ENCODE measurements around the gene DHX15.

Gene DHX15
- 291 to 412 reads per million in 2 donors for total RNA-seq

GRCh38 chr4:24584211-24584850, at the start of gene DHX15:
DHX15 (minus strand) TSS chr4:24584554; CDS start chr4:24584393, 161 bp downstream.
- peak; percentile 89 to 98 (median 90) for DNase-seq

DNA sequence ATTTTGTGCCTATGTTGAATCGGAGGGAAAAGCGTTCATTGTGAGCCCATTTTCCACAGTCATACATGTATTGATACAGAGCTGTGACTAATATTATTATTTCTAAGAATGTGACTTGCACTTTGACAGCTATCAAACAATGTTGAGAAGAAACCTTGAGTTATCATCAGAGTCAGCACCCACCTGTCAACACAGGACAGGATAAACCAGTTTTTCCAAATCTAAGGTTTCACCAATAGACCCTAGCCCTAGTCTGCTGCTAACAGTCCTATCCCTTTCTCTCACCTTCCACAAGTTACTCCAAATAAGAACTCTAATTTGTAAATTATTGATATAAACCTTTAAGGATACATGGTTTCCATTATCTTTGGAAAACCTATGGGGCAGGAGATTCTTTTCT, 47.7 kb upstream of the DHX15 start:
- no peak for DNase-seq

DNA sequence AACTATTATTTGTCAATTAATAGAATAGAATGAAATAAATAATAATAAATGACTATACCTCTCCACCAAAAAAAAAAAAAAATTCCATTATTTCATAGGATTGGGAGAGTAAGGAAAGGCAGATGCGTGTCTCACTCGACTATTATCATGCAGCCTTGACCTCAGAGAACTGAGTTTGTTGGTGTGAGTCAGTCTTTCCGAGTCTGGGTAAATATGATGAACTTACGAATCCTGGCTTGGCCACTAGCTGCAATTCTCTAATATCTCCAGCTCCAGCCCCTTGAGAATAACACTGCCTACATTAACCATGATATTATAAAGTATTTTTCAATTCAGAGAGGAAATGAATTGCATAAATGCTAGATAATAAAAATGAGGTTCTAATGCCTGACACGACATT, 46.6 kb upstream of the DHX15 start:
- DNase-seq = no peak

DNA sequence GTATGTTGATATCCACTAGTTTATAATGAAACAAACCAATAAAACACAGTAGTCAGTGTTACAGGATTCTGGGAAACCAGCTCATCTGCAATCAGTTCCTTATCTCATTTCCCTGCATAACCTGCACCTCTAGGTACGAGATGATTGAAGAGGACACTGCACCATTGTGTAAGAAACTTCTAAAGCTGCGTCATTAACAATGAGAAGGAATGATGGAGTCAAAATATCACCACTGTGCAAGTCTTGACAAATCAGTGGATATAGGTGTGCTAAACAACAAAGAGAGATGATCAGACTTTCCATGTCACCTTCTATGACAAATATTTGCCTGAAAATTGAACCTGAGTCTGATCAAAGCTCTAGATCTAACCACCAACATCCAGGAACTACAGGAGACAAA, 40.7 kb upstream of the DHX15 start:
- no peak for DNase-seq

DNA sequence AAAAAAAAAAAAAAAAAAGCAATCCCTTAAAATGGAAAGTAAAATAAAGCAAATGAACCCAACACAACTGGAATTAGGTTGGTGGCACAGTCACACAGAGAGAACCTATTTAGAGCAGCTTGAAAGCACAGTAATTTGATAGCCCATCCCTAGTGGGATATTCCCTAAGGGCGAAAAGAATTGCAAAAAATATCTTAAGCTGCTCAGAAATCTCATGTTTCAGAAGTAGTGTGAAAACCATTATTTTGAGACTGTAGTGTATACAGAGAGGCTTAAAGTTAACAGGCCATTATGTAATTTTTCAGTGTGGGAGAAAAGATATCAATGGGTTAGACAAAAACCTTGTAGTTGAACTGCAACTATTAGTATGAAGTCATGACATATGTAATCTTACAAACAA, 40.0 kb upstream of the DHX15 start:
- DNase-seq = no peak

DNA sequence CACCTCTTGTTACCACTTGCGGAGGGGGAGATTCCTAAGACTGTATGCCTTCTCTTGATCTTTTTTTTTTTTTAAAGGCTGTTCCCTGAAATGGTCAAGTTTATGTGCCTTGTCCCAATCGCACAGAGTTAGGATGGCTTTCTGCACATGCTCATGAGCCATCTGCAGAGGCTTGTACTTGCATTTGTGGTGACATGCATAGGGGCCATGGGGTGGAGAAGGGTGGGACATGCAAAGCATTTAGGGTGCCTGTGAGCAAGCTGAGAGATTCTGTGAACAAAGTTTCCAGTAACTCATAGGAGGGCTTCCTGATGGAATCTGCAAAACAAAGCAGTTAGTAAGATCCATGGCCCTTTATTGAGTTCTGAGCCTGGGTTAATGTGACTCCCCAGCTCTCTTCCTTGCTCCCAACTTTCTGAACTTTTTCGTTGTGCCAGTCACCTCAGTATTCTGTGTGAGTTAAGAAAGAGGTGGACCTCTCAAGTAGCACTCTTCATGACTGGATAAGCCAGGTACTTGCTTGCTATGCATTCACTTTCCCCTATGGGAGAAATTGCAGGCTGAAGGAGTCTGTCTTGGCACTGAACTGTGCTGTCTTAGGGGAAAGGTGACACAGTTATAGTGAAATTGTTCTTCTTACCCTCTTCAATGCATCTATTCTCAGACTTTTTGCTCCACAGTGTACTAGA, 37.9 kb upstream of the DHX15 start:
- DNase-seq = no peak

GRCh38 chr4:24615977-24616376, 31.6 kb upstream of the DHX15 start:
- no peak for DNase-seq

- no peak for DNase-seq
Observed at GRCh38 chr4:24614881-24615280, 30.5 kb upstream of the DHX15 start.

GRCh38 chr4:24613502-24613901, 29.1 kb upstream of the DHX15 start:
- DNase-seq = no peak

DNA sequence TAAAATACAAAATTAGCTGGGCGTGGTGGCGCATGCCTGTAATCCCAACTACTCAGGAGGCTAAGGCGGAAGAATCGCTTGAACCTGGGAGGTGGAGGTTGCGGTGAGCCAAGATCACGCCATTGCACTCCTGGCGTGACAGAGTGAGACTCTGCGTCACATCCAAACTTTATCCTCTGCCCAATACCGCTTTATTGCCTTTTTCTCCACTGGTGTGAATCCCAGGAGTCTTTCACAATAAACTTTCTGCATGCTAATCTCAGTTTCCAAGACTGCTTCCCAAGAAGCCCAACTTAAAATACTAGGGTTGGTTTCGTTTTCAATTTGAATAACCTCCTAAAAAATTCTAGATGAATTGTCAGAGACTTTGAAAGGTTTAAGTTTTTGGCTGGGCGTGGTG, 27.2 kb upstream of the DHX15 start:
- no peak for DNase-seq

DNA sequence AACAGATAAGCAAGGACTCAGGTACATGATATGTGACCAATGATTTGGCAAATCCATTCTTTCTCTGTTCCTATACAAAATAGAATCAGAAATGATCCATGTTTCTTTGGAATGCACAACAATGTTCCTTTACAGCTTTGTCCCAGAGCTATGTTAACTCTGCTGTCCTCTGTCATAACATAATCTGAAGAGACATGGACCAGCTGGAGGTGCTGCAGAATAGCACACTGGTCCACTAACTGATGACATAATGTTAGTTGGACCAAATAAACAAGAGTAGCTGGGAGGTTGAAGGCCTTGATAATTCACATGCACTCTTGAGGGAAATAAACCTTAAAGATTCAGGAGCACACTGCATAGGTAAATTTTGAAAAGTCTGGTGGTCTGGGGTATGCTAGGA, 23.0 kb upstream of the DHX15 start:
- no peak for DNase-seq

GRCh38 chr4:24605216-24605615, 20.9 kb upstream of the DHX15 start:
- DNase-seq = no peak

DNA sequence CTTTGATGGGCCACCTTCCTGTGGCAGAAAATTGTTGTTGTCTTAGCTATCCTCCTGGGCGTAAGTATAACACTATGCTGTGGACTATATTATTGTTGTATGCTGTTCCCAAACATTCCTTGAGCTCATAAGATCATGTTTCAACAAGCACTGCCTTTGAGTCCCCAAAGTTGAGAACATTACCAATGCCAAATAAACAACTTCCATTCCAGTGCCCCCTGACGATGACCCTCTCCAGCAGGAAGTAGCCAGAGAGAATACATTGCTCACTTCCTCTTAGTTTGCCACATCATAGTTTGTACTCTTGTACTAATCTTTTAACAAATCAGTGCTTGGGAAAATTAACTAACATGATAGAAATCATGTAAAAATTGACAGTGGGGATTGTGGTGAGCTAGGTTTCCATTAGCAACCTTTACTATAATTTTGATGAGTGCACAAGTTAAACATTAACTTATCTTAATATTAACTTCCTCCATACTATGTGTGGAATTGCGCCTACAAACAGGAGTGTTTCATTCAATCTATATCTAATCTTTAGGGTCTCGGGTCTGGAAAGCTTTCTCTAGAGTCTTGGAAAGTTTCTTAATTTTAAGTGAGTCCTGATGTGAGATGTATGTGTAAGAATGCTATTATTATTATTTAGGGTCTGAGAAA, 20.3 kb upstream of the DHX15 start:
- DNase-seq = no peak

GRCh38 chr4:24603343-24603742, 19.0 kb upstream of the DHX15 start:
- DNase-seq = no peak

GRCh38 chr4:24601121-24601520, 16.8 kb upstream of the DHX15 start:
- no peak for DNase-seq

DNA sequence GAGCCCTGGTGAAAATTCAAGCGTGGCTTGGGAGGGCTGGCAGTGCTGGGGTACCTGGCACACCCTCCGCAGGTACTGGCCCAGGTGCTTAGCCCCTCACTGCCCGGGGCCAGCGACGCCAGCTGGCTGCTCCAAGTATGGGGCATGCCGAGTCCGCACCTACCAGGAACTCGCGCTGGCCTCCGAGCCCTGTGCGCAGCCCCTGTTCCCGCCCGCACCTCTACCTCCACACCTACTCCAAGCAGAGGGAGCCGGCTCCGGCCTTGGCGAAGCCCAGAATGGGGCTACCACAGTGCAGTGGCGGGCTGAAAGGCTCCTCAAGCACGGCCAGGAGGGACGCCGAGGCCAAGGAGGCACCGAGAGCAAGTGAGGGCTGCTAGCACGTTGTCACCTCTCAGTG, 14.9 kb upstream of the DHX15 start:
- no peak for DNase-seq

GRCh38 chr4:24598025-24598424, 13.7 kb upstream of the DHX15 start:
- no peak for DNase-seq

- no peak for DNase-seq
Observed at GRCh38 chr4:24595659-24596058, 11.3 kb upstream of the DHX15 start.

DNA sequence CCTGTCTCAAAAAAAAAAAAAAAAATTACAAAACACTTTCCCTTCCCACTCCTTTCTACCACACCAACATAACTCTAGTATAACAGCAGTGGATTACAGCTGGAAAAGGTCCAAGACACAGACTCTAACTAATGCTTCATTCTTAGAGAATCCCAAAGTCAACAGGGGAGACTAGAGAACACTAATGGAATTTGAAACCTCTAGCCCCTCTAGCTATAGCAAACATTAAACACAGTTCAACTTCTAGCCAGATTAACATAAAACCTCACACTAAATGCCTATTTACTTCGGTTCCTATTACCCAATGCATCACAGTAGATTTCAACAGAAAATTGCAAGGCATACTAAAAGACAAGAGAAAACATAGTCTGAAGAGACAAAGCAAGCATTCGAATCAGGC, 10.5 kb upstream of the DHX15 start:
- DNase-seq = no peak

- peak in 1 of 5 experiments; percentile 61 for DNase-seq
Observed at GRCh38 chr4:24589448-24589847, 5.1 kb upstream of the DHX15 start.

GRCh38 chr4:24588216-24588954, 4.0 kb upstream of the DHX15 start:
- no peak for DNase-seq

DNA sequence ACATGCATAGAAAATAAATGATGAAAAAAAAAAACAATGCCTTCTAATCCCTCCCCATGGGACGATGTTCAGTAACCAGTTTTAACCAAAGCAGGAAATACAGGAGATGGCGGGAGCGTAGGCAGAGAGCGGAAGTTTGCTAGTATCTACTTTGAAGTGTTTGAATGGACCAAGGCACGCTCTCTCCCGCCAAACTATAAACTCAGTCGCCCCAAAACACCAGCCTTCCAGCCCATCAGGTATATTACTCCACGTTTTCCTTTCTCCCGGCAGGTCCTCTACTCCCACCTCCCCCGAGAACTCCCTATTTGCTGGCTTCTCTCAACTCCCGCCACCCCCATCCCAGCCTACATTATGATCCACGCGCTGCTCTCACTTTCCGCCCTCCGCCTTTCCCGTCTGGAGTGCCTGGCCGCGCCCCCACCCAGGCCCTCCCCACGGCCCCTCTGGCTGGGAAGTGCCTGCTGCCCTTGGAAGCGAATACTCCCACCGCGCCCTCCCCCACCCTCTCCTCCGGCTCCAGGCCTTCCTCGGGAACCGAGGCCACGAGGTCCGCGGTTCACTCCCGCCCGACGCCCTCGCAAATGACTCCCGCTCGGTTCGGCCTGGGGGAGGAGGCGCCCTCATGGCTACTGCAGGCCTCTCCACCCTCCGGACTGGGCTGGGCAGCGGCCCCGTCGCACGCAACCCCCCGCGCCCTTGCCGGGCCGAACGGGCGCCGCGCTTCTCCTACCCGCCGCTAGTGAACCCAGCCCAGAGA, 723 bp downstream of the DHX15 start:
- DNase-seq = peak in 4 of 5 experiments; percentile 11 to 55 (median 30)
